SIG-M5 (cell line): ENCODE measurements around the gene ZNF768.
"Not testable (repeated sequence)": the region's sequence is repeated elsewhere in the genome, so short reads cannot be mapped to it uniquely, and the experiment has no call there.

ENCODE experiments used
- DNase-seq: peaks from one replicate; lab custom pipeline; 2025; lab: John Stamatoyannopoulos, UW

Gene ZNF768

GRCh38 chr16:30555315-30556124 lies 29.2 kb upstream of the ZNF768 start:
- DNase-seq: no peak

GRCh38 chr16:30554557-30555314 lies 28.4 kb upstream of the ZNF768 start:
- no peak for DNase-seq

- DNase-seq: no peak
Measured at GRCh38 chr16:30553393-30553899, 27.1 kb upstream of the ZNF768 start.

GRCh38 chr16:30552956-30553355 lies 26.6 kb upstream of the ZNF768 start:
- no peak for DNase-seq

- no peak for DNase-seq
Measured at GRCh38 chr16:30551781-30552180, 25.4 kb upstream of the ZNF768 start.

- DNase-seq: no peak
Measured at GRCh38 chr16:30548416-30549253, 22.3 kb upstream of the ZNF768 start.

- DNase-seq: no peak
Measured at GRCh38 chr16:30546115-30546514, 19.7 kb upstream of the ZNF768 start.

GRCh38 chr16:30543067-30543466 lies 16.7 kb upstream of the ZNF768 start:
- DNase-seq: no peak

- no peak for DNase-seq
Measured at GRCh38 chr16:30541502-30542329, 15.3 kb upstream of the ZNF768 start.

GRCh38 chr16:30540916-30541464 lies 14.6 kb upstream of the ZNF768 start:
- not testable (repeated sequence) for DNase-seq

GRCh38 chr16:30539986-30540526 lies 13.7 kb upstream of the ZNF768 start:
- not testable (repeated sequence) for DNase-seq

- no peak for DNase-seq
Measured at GRCh38 chr16:30539000-30539964, 12.9 kb upstream of the ZNF768 start.

- not testable (repeated sequence) for DNase-seq
Measured at GRCh38 chr16:30536391-30537024, 10.1 kb upstream of the ZNF768 start.

GRCh38 chr16:30535777-30536190 lies 9.4 kb upstream of the ZNF768 start:
- DNase-seq: no peak

GRCh38 chr16:30535106-30535776 lies 8.9 kb upstream of the ZNF768 start:
- no peak for DNase-seq

- DNase-seq: no peak
Measured at GRCh38 chr16:30534368-30535105, 8.2 kb upstream of the ZNF768 start, which contains the start of gene ZNF747. TSS of gene ZNF747 (minus strand) at chr16:30534858. CDS start at chr16:30534679, 179 bp downstream.

GRCh38 chr16:30533748-30534367 lies 7.5 kb upstream of the ZNF768 start:
- no peak for DNase-seq
